Type B pancreatic cell (in vitro differentiated cells): Measurements from ENCODE around the gene IMPG1. TPM values are rescaled to one million over a fixed set of nuclear protein-coding genes. Genes with fewer than 3 reads are reported as not detected.

Experiments used
- DNase-seq: peaks from one replicate; pipeline ENCODE4 v3.0.0; 2021; ENCODE audit warnings: mixed read lengths; ENCODE audit not compliant: unreplicated experiment; ENCODE audit errors: extremely low spot score
- H3K27ac Mint-ChIP-seq: 2 replicates; pipeline ENCODE4 v1.8.0; 2021; ENCODE audit warnings: mild to moderate bottlenecking, mixed read lengths
- H3K27me3 Mint-ChIP-seq: 2 replicates; pipeline ENCODE4 v1.8.0; 2021; ENCODE audit warnings: mixed read lengths
- H3K36me3 Mint-ChIP-seq: 2 replicates; pipeline ENCODE4 v1.8.0; 2021; ENCODE audit warnings: mixed read lengths
- H3K4me1 Mint-ChIP-seq: one replicate; pipeline ENCODE4 v1.8.0; 2021; ENCODE audit warnings: mixed read lengths; ENCODE audit not compliant: unreplicated experiment
- H3K4me3 Mint-ChIP-seq: 2 replicates; pipeline ENCODE4 v1.8.0; 2021; ENCODE audit warnings: mild to moderate bottlenecking, mixed read lengths
- H3K9me3 Mint-ChIP-seq: 2 replicates; pipeline ENCODE4 v1.8.0; 2021; ENCODE audit warnings: mixed read lengths
- total RNA-seq: library from RNA; stranded (reverse); gene quantifications from 2 replicates; pipeline ENCODE4 v1.2.1, GENCODE V29; 2021; ENCODE audit warnings: low replicate concordance
- TF ChIP-seq, protein P1 (sequence below): fragments of 200-600 bp; sonication (generic); conservative IDR thresholded peaks from 2 replicates; pipeline ENCODE4 v1.5.0; 2021; ENCODE audit warnings: antibody characterized with exemption, mild to moderate bottlenecking

Gene IMPG1
- total RNA-seq, 1 donor from 2014 or later = not detected

DNA sequence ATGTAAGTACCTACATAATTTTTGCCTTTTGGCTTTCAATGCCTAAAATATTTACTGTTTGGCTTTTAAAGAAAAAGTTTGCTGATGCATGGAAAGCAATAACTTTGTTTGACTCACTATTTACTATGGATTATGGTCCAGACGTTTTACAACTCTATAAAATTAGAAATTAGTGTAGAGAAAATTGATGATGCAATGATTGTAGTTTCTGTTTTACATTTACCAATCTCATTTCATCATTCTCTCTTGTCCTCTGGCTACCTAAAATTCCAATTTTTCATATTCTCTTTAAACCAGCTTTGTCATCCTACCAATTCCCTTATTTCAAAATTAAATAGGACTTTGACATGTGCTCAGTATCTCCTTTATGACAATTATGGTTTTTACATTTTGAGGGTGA, 131.0 kb downstream of the IMPG1 start:
- Mint-ChIP-seq H3K9me3 (no peaks in the 10 kb centered on the region), H3K4me1 (peaks cover 10% of the 10 kb centered on the region), H3K27ac (no peak overlapping the region), H3K4me3 (no peak overlapping the region), H3K27me3 (peaks cover 15% of the 10 kb centered on the region), H3K36me3 (no peaks in the 10 kb centered on the region)
- no peak for DNase-seq
- TF ChIP-seq, protein P1, sequence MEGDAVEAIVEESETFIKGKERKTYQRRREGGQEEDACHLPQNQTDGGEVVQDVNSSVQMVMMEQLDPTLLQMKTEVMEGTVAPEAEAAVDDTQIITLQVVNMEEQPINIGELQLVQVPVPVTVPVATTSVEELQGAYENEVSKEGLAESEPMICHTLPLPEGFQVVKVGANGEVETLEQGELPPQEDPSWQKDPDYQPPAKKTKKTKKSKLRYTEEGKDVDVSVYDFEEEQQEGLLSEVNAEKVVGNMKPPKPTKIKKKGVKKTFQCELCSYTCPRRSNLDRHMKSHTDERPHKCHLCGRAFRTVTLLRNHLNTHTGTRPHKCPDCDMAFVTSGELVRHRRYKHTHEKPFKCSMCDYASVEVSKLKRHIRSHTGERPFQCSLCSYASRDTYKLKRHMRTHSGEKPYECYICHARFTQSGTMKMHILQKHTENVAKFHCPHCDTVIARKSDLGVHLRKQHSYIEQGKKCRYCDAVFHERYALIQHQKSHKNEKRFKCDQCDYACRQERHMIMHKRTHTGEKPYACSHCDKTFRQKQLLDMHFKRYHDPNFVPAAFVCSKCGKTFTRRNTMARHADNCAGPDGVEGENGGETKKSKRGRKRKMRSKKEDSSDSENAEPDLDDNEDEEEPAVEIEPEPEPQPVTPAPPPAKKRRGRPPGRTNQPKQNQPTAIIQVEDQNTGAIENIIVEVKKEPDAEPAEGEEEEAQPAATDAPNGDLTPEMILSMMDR = no peak

DNA sequence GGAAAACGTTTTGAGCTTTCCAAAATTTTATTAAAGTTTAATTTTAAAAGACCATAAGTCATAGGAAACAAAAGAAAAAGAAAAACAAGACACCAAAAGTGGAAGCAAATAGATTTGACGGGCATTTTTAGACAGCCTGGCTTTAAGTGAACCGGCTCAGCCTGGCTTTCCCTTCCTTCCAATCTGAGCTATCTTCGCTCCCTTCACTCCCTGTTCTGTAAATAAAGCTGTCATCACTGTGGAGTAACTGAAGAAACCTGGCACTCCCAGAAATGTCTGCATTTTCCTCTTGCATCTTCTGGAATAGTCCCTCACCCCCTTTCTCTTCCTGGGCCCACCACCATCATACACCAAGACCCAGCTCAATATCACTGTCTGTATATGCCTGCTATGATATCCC, 131.9 kb downstream of the IMPG1 start:
- Mint-ChIP-seq H3K4me1 (peaks cover under 1% of the 10 kb centered on the region), H3K4me3 (no peak overlapping the region)
- no peak for DNase-seq

DNA sequence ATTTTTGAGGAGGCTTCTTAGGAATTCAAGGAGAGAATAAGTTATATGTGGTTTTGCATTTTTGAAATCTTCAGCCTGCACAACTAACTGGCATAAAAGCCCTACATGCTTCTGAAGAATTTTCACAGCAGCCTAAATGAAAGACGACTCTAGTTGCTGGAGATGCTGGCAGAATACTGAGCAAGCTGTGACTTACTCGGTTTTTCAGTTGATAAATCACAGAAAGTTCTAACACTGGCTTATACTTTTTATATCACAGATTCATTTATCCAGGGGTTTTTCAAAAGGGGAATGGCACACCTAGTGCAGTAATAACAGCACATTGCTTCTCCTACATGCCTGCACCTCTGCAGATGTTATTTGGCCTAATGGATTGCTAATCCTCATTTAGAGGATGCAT, 134.6 kb downstream of the IMPG1 start:
- peaks cover 7% of the 10 kb centered on the region for H3K4me1 Mint-ChIP-seq
- no peaks in the 10 kb centered on the region for H3K9me3 Mint-ChIP-seq
- peaks cover 11% of the 10 kb centered on the region for H3K27me3 Mint-ChIP-seq
- no peaks in the 10 kb centered on the region for H3K36me3 Mint-ChIP-seq
- no peak overlapping the region for H3K4me3 Mint-ChIP-seq
- DNase-seq = no peak
- no peak overlapping the region for H3K27ac Mint-ChIP-seq
- TF ChIP-seq, protein P1 = no peak

More for the DNA sequence above, 131.9 kb downstream of the IMPG1 start:
- H3K9me3 Mint-ChIP-seq = no peaks in the 10 kb centered on the region
- peaks cover 15% of the 10 kb centered on the region for H3K27me3 Mint-ChIP-seq
- H3K36me3 Mint-ChIP-seq = no peaks in the 10 kb centered on the region
- TF ChIP-seq, protein P1 = no peak
- no peak overlapping the region for H3K27ac Mint-ChIP-seq

DNA sequence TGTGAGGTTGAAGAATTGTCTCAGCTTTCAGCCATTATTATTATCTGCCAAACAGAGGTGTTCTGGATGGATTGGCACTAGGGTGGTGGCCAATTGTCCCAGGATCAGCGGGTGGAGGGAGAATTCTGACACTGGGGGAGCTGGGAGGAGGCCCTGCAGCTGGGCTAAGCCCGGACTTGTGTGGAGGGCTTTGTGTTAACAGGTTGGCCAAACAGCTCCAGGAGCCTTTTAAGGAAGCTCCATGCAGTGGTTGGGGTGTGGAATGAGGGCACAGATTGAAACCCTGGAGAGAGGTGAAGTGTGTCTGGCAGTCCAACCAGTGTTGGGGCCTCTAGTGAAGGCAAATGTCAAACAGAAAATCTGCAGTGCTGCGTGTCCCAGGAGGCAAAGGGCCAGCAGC, 135.8 kb downstream of the IMPG1 start:
- Mint-ChIP-seq H3K4me1 (peaks cover 7% of the 10 kb centered on the region), H3K4me3 (no peak overlapping the region), H3K36me3 (no peaks in the 10 kb centered on the region), H3K9me3 (no peaks in the 10 kb centered on the region), H3K27me3 (peaks cover 11% of the 10 kb centered on the region), H3K27ac (no peak overlapping the region)
- no peak for DNase-seq
- TF ChIP-seq, protein P1 = no peak

DNA sequence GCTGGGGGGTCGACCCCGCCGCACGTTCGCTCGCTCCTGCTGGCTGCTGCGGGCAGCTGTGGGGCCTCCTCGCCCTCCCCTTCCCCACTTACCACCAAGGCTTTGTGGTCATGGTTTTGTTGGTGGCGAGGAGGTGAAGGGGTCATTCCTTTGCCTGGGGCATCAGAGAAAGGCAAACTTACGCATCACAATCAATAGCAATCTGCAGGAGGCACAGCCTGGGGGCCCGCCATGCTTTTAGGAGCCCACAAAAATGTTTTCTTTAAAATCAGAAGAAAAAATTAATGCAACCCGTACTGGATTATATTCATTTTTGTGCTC, 137.0 kb downstream of the IMPG1 start:
- no peak for DNase-seq
- Mint-ChIP-seq H3K27me3 (peaks cover 8% of the 10 kb centered on the region), H3K27ac (no peak overlapping the region), H3K4me3 (peak overlapping the region; percentile 91), H3K4me1 (peaks cover 7% of the 10 kb centered on the region), H3K9me3 (no peaks in the 10 kb centered on the region), H3K36me3 (no peaks in the 10 kb centered on the region)
- TF ChIP-seq, protein P1 = no peak
